Neural progenitor cell (in vitro differentiated cells): ENCODE data around the gene SERINC5. TPM values are rescaled to one million over a fixed set of nuclear protein-coding genes. Genes with fewer than 3 reads are reported as not detected.

Experiments
- DNase-seq: peaks from one replicate; pipeline ENCODE4 v3.0.0-alpha.2; 2016; ENCODE audit warnings: low spot score
- H2AFZ ChIP-seq: fragments of 200-600 bp; sonication (generic); replicated peaks from 2 replicates; pipeline ENCODE4 v1.6.1; 2016; ENCODE audit warnings: antibody characterized with exemption
- H3F3A ChIP-seq: fragments of 200-600 bp; sonication (generic); 2 replicates; pipeline ENCODE4 v1.6.1; 2016; ENCODE audit warnings: antibody characterized with exemption, low read depth
- H3K27ac ChIP-seq: fragments of 200-600 bp; sonication (generic); 2 replicates; pipeline ENCODE4 v1.5.1; 2016; ENCODE audit warnings: mild to moderate bottlenecking
- H3K27me3 ChIP-seq: fragments of 200-600 bp; sonication (generic); 2 replicates; pipeline ENCODE4 v1.6.1; 2016; ENCODE audit warnings: mild to moderate bottlenecking, moderate library complexity
- H3K36me3 ChIP-seq: fragments of 200-600 bp; sonication (generic); 2 replicates; pipeline ENCODE4 v1.5.1; 2016
- H3K4me1 ChIP-seq: fragments of 200-600 bp; sonication (generic); 2 replicates; pipeline ENCODE4 v1.6.1; 2016; ENCODE audit warnings: mixed run types
- H3K4me2 ChIP-seq: fragments of 200-600 bp; sonication (generic); 2 replicates; pipeline ENCODE4 v1.6.1; 2016
- H3K4me3 ChIP-seq: fragments of 200-600 bp; sonication (generic); 2 replicates; pipeline ENCODE4 v1.5.1; 2016
- H3K79me2 ChIP-seq: fragments of 200-600 bp; sonication (generic); 2 replicates; pipeline ENCODE4 v1.6.1; 2016; ENCODE audit warnings: low read depth
- H3K9ac ChIP-seq: fragments of 200-600 bp; sonication (generic); 2 replicates; pipeline ENCODE4 v1.6.1; 2016
- H3K9me3 ChIP-seq: fragments of 200-600 bp; sonication (generic); 2 replicates; pipeline ENCODE4 v1.5.1; 2016; ENCODE audit warnings: low read depth
- H4K20me1 ChIP-seq: fragments of 200-600 bp; sonication (generic); 2 replicates; pipeline ENCODE4 v1.6.1; 2016; ENCODE audit warnings: low read depth
- H3K27ac Mint-ChIP-seq: 3 replicates; pipeline ENCODE4 v1.8.0; 2021; ENCODE audit warnings: mixed read lengths
- H3K27me3 Mint-ChIP-seq: 2 replicates; pipeline ENCODE4 v1.8.0; 2022; ENCODE audit warnings: low read depth, mild to moderate bottlenecking, inconsistent platforms, moderate library complexity, mixed read lengths; ENCODE audit not compliant: insufficient read depth
- H3K36me3 Mint-ChIP-seq: 3 replicates; pipeline ENCODE4 v1.8.0; 2021; ENCODE audit warnings: mixed read lengths
- H3K4me1 Mint-ChIP-seq: 3 replicates; pipeline ENCODE4 v1.8.0; 2021; ENCODE audit warnings: mixed read lengths
- H3K4me3 Mint-ChIP-seq: 3 replicates; pipeline ENCODE4 v1.8.0; 2021; ENCODE audit warnings: mild to moderate bottlenecking, moderate library complexity, mixed read lengths
- H3K9me3 Mint-ChIP-seq: 3 replicates; pipeline ENCODE4 v1.8.0; 2020; ENCODE audit warnings: mixed read lengths
- CTCF ChIP-seq: fragments of 200-600 bp; sonication (generic); IDR thresholded peaks from 2 replicates; pipeline ENCODE4 v1.5.1; 2017; ENCODE audit warnings: antibody characterized with exemption, mild to moderate bottlenecking
- EZH2 ChIP-seq: fragments of 200-600 bp; sonication (generic); IDR thresholded peaks from 2 replicates; pipeline ENCODE4 v1.6.1; 2017; ENCODE audit warnings: antibody characterized with exemption, mild to moderate bottlenecking, moderate library complexity
- EZH2phosphoT487 ChIP-seq: fragments of 200-600 bp; sonication (generic); IDR thresholded peaks from 2 replicates; pipeline ENCODE4 v1.6.1; 2017; ENCODE audit warnings: antibody characterized with exemption
- total RNA-seq: library from RNA; depleted of rRNA; stranded (reverse); fragments of >200 nt; gene quantifications from 2 replicates; pipeline ENCODE4 v1.2.3, GENCODE V29; 2015; ENCODE audit warnings: low replicate concordance

The SERINC5 gene
- total RNA-seq, 1 donor from 2014 or later: 126 TPM

- H3K9ac ChIP-seq: no peak overlapping the region
- no peaks in the 10 kb centered on the region for H3K9me3 ChIP-seq
- DNase-seq: no peak
- H3K36me3 ChIP-seq: no peaks in the 10 kb centered on the region
- Mint-ChIP-seq H3K27me3 (peaks cover 10% of the 10 kb centered on the region), H3K36me3 (peaks cover 14% of the 10 kb centered on the region), H3K27ac (no peak overlapping the region), H3K4me3 (no peak overlapping the region), H3K9me3 (no peaks in the 10 kb centered on the region), H3K4me1 (peaks cover 8% of the 10 kb centered on the region)
- no peaks in the 10 kb centered on the region for H4K20me1 ChIP-seq
- H3K4me1 ChIP-seq: peaks cover 11% of the 10 kb centered on the region
- no peaks in the 10 kb centered on the region for H3K79me2 ChIP-seq
- no peak overlapping the region for H2AFZ ChIP-seq
- no peaks in the 10 kb centered on the region for H3K27me3 ChIP-seq
- H3K4me3 ChIP-seq: no peak overlapping the region
- H3K27ac ChIP-seq: no peak overlapping the region
- TF ChIP-seq CTCF: no peak
- TF ChIP-seq EZH2phosphoT487: no peak
- TF ChIP-seq EZH2: no peak
- H3K4me2 ChIP-seq: no peak overlapping the region
- H3F3A ChIP-seq: no peaks in the 10 kb centered on the region
These were observed 183.5 kb downstream of the SERINC5 start for GRCh38 chr5:80072103-80073073.

GRCh38 chr5:80071510-80072021 lies 184.3 kb downstream of the SERINC5 start:
- Histone ChIP-seq H3K79me2 (no peaks in the 10 kb centered on the region), H3K4me3 (no peak overlapping the region), H3K4me1 (peaks cover 11% of the 10 kb centered on the region), H3K36me3 (no peaks in the 10 kb centered on the region), H3K9ac (no peak overlapping the region), H3F3A (peaks cover 4% of the 10 kb centered on the region), H2AFZ (no peak overlapping the region), H3K4me2 (no peak overlapping the region), H3K27ac (no peak overlapping the region), H4K20me1 (no peaks in the 10 kb centered on the region), H3K9me3 (no peaks in the 10 kb centered on the region), H3K27me3 (no peaks in the 10 kb centered on the region)
- Mint-ChIP-seq H3K27me3 (peaks cover 10% of the 10 kb centered on the region), H3K4me3 (no peak overlapping the region), H3K36me3 (peaks cover 14% of the 10 kb centered on the region), H3K4me1 (peaks cover 8% of the 10 kb centered on the region), H3K9me3 (no peaks in the 10 kb centered on the region), H3K27ac (no peak overlapping the region)
- TF ChIP-seq EZH2 (no peak), CTCF (no peak)
- no peak for DNase-seq

GRCh38 chr5:80070338-80071056 lies 185.4 kb downstream of the SERINC5 start:
- H3K27me3 ChIP-seq: no peaks in the 10 kb centered on the region
- H3K4me1 ChIP-seq: peaks cover 11% of the 10 kb centered on the region
- H3K9me3 Mint-ChIP-seq: no peaks in the 10 kb centered on the region
- H3K4me2 ChIP-seq: no peak overlapping the region
- TF ChIP-seq EZH2 (no peak), CTCF (no peak), EZH2phosphoT487 (no peak)
- H3K27ac Mint-ChIP-seq: no peak overlapping the region
- H3K27ac ChIP-seq: no peak overlapping the region
- H3K4me3 ChIP-seq: no peak overlapping the region
- H3K9ac ChIP-seq: no peak overlapping the region
- no peaks in the 10 kb centered on the region for H4K20me1 ChIP-seq
- no peaks in the 10 kb centered on the region for H3K36me3 ChIP-seq
- H3K4me1 Mint-ChIP-seq: peaks cover 8% of the 10 kb centered on the region
- peaks cover 14% of the 10 kb centered on the region for H3K36me3 Mint-ChIP-seq
- no peaks in the 10 kb centered on the region for H3K9me3 ChIP-seq
- DNase-seq: no peak
- no peak overlapping the region for H3K4me3 Mint-ChIP-seq
- H3K79me2 ChIP-seq: no peaks in the 10 kb centered on the region
- H2AFZ ChIP-seq: peak overlapping the region; percentile 39
- H3F3A ChIP-seq: peaks cover 4% of the 10 kb centered on the region
- H3K27me3 Mint-ChIP-seq: peaks cover 10% of the 10 kb centered on the region
